Middle frontal gyrus (tissue), 1 donor: ENCODE results near the gene SMPD1.
"Not testable (repeated sequence)": the region's sequence is repeated elsewhere in the genome, so short reads cannot be mapped to it uniquely, and the experiment has no call there.

ENCODE experiments used
- DNase-seq: peaks from one replicate; pipeline ENCODE4 v3.0.0-alpha.2; 2015; ENCODE audit warnings: low spot score; ENCODE audit errors: extremely low spot score

The SMPD1 gene

GRCh38 chr11:6388748-6389147, 1.5 kb upstream of the SMPD1 start:
- no peak for DNase-seq

GRCh38 chr11:6390718-6391469, 620 bp downstream of the SMPD1 start:
- DNase-seq: no peak

- DNase-seq: no peak
These were observed 1.4 kb downstream of the SMPD1 start for GRCh38 chr11:6391537-6392134.

- DNase-seq: not testable (repeated sequence)
These were observed 2.0 kb downstream of the SMPD1 start for GRCh38 chr11:6392251-6392650.

- DNase-seq: no peak
These were observed 3.9 kb downstream of the SMPD1 start for GRCh38 chr11:6393989-6394670.

GRCh38 chr11:6395470-6396060, 5.3 kb downstream of the SMPD1 start:
- no peak for DNase-seq

- no peak for DNase-seq
These were observed 6.9 kb downstream of the SMPD1 start for GRCh38 chr11:6397156-6397555.

GRCh38 chr11:6397636-6398035, 7.4 kb downstream of the SMPD1 start:
- DNase-seq: no peak

GRCh38 chr11:6400431-6401345, 10.4 kb downstream of the SMPD1 start:
- DNase-seq: no peak

GRCh38 chr11:6401464-6401863, 11.2 kb downstream of the SMPD1 start:
- DNase-seq: no peak

- DNase-seq: no peak
These were observed 11.8 kb downstream of the SMPD1 start for GRCh38 chr11:6402061-6402470.

GRCh38 chr11:6402561-6402981, 12.3 kb downstream of the SMPD1 start:
- no peak for DNase-seq

GRCh38 chr11:6403539-6403938, 13.3 kb downstream of the SMPD1 start:
- no peak for DNase-seq

- no peak for DNase-seq
These were observed 14.2 kb downstream of the SMPD1 start for GRCh38 chr11:6404342-6405051.

GRCh38 chr11:6405052-6405667, 14.9 kb downstream of the SMPD1 start:
- no peak for DNase-seq

- DNase-seq: no peak
These were observed 15.6 kb downstream of the SMPD1 start for GRCh38 chr11:6405846-6406245.

GRCh38 chr11:6406370-6406769, 16.1 kb downstream of the SMPD1 start:
- DNase-seq: no peak

GRCh38 chr11:6410695-6411430, 20.6 kb downstream of the SMPD1 start:
- DNase-seq: no peak

GRCh38 chr11:6411594-6412031, 21.3 kb downstream of the SMPD1 start:
- DNase-seq: no peak
